Cardiac muscle cell (in vitro differentiated cells and primary cell): Measurements from ENCODE around the gene NPTXR. TPM values are rescaled to one million over a fixed set of nuclear protein-coding genes. Genes with fewer than 3 reads are reported as not detected.

Experiments
- DNase-seq, 2 donors: peaks; one replicate each; pipeline versions ENCODE4 v3.0.0 to v3.0.0-alpha.2; 2010 to 2017; ENCODE audit warnings: low read depth in 1 of 2, low spot score in 1 of 2
- H3K27ac ChIP-seq: fragments of 200-600 bp; sonication (generic); 2 replicates; pipeline ENCODE4 v1.5.1; 2016
- H3K27me3 ChIP-seq: fragments of 200-600 bp; sonication (generic); 2 replicates; pipeline ENCODE4 v1.6.0; 2016; ENCODE audit warnings: control low read depth
- H3K36me3 ChIP-seq: fragments of 200-600 bp; sonication (generic); 2 replicates; pipeline ENCODE4 v1.5.1; 2016; ENCODE audit warnings: control low read depth
- H3K4me1 ChIP-seq: fragments of 200-600 bp; sonication (generic); 2 replicates; pipeline ENCODE4 v1.8.1; 2017; ENCODE audit warnings: low read depth, mild to moderate bottlenecking, mixed run types
- H3K4me3 ChIP-seq: fragments of 200-600 bp; sonication (generic); 2 replicates; pipeline ENCODE4 v1.5.1; 2016; ENCODE audit warnings: mild to moderate bottlenecking
- H3K9me3 ChIP-seq: fragments of 200-600 bp; sonication (generic); 2 replicates; pipeline ENCODE4 v1.5.1; 2017; ENCODE audit warnings: low read depth, mild to moderate bottlenecking, control low read depth
- CTCF ChIP-seq: IDR thresholded peaks from 2 replicates; pipeline ENCODE4 v1.5.1; 2012; ENCODE audit warnings: low read depth, mild to moderate bottlenecking, low read length
- polyA plus RNA-seq: library from polyadenylated mRNA; unstranded; fragments of >200 nt; fragmentation: Nextera tagmentation; extraction: Ambion mirVana; gene quantifications from 2 replicates; pipeline ENCODE4 v1.2.1, GENCODE V29; 2016
- total RNA-seq: library from RNA; depleted of rRNA; stranded (reverse); fragments of >200 nt; gene quantifications from 2 replicates; pipeline ENCODE4 v1.2.3, GENCODE V29; 2016

The NPTXR gene
- total and polyA plus RNA-seq, 2 experiments from 2014 or later, result 4.2 to 15.1 TPM

- no peak for TF ChIP-seq CTCF
- Histone ChIP-seq H3K36me3 (no peaks in the 10 kb centered on the region), H3K9me3 (no peaks in the 10 kb centered on the region), H3K4me1 (no peaks in the 10 kb centered on the region), H3K27ac (no peak overlapping the region), H3K4me3 (no peak overlapping the region), H3K27me3 (peaks cover 8% of the 10 kb centered on the region)
- DNase-seq, result peak in 1 of 2 donors; percentile 84
These were observed 12.5 kb downstream of the NPTXR start for GRCh38 chr22:38831166-38831945.

GRCh38 chr22:38830845-38831108 is 13.1 kb downstream of the NPTXR start:
- TF ChIP-seq CTCF, result no peak
- Histone ChIP-seq H3K36me3 (no peaks in the 10 kb centered on the region), H3K27me3 (peaks cover 3% of the 10 kb centered on the region), H3K27ac (no peak overlapping the region), H3K4me1 (no peaks in the 10 kb centered on the region), H3K9me3 (no peaks in the 10 kb centered on the region), H3K4me3 (no peak overlapping the region)
- no peak for DNase-seq

GRCh38 chr22:38830026-38830844 is 13.6 kb downstream of the NPTXR start:
- Histone ChIP-seq H3K9me3 (no peaks in the 10 kb centered on the region), H3K27me3 (no peaks in the 10 kb centered on the region), H3K36me3 (no peaks in the 10 kb centered on the region), H3K27ac (no peak overlapping the region), H3K4me1 (no peaks in the 10 kb centered on the region), H3K4me3 (no peak overlapping the region)
- TF ChIP-seq CTCF, result no peak
- DNase-seq, result no peak

GRCh38 chr22:38829485-38829884 is 14.3 kb downstream of the NPTXR start:
- no peaks in the 10 kb centered on the region for H3K9me3 ChIP-seq
- H3K27me3 ChIP-seq, result no peaks in the 10 kb centered on the region
- H3K4me1 ChIP-seq, result no peaks in the 10 kb centered on the region
- no peak for DNase-seq
- no peak overlapping the region for H3K4me3 ChIP-seq
- no peak overlapping the region for H3K27ac ChIP-seq
- no peak for TF ChIP-seq CTCF
- no peaks in the 10 kb centered on the region for H3K36me3 ChIP-seq

- no peak for DNase-seq
- Histone ChIP-seq H3K36me3 (no peaks in the 10 kb centered on the region), H3K27ac (no peak overlapping the region), H3K4me1 (no peaks in the 10 kb centered on the region), H3K4me3 (no peak overlapping the region), H3K27me3 (no peaks in the 10 kb centered on the region), H3K9me3 (no peaks in the 10 kb centered on the region)
- no peak for TF ChIP-seq CTCF
These were observed 15.1 kb downstream of the NPTXR start for GRCh38 chr22:38828616-38829205.
